ENCODE data around the gene MARVELD1. TPM values are rescaled to one million over a fixed set of nuclear protein-coding genes. Genes with fewer than 3 reads are reported as not detected.

The MARVELD1 gene
- total and polyA plus RNA-seq, 2 of the 13 experiments (the other 11 are each of a cell fraction or from before 2014, with no cell fraction given), result not detected

- no peak for TF ChIP-seq ZBTB1 (CRISPR knock-in tag; IDR thresholded peaks at IDR 0.05; ENCODE audit: borderline replicate concordance)
- TF ChIP-seq SRSF1 (optimal IDR thresholded peaks at IDR 0.05; ENCODE audit: low read depth, low read length), result no peak
- no peak for TF ChIP-seq ZNF34 (CRISPR knock-in tag; IDR thresholded peaks at IDR 0.05; ENCODE audit: borderline replicate concordance)
- TF ChIP-seq ZBTB42 (CRISPR knock-in tag; IDR thresholded peaks at IDR 0.05), result no peak
- no peak for TF ChIP-seq PRPF4 (IDR thresholded peaks at IDR 0.05; ENCODE audit: low read depth, low read length, poor library complexity, severe bottlenecking)
- peak; percentile 97 for TF ChIP-seq ZNF224 (CRISPR knock-in tag; IDR thresholded peaks at IDR 0.05)
- TF ChIP-seq ZSCAN25 (CRISPR knock-in tag; IDR thresholded peaks at IDR 0.05), result no peak
- TF ChIP-seq ZNF615 (CRISPR knock-in tag; IDR thresholded peaks at IDR 0.05; ENCODE audit: borderline replicate concordance), result no peak
- TF ChIP-seq ISL2 (CRISPR knock-in tag; IDR thresholded peaks at IDR 0.05), result no peak
- TF ChIP-seq SPEN (CRISPR knock-in tag; IDR thresholded peaks at IDR 0.05; ENCODE audit: low read depth), result no peak
- no peak for TF ChIP-seq ADNP (CRISPR knock-in tag; IDR thresholded peaks at IDR 0.05)
- TF ChIP-seq GMEB1 (CRISPR knock-in tag; IDR thresholded peaks at IDR 0.05; ENCODE audit: borderline replicate concordance), result no peak
- no peak for TF ChIP-seq ZNF788 (CRISPR knock-in tag; IDR thresholded peaks at IDR 0.05; ENCODE audit: borderline replicate concordance)
- TF ChIP-seq MAFG (CRISPR knock-in tag; IDR thresholded peaks at IDR 0.05), result no peak
- no peak for TF ChIP-seq HDAC2 (CRISPR knock-in tag; IDR thresholded peaks at IDR 0.05)
- TF ChIP-seq HNF1B (CRISPR knock-in tag; IDR thresholded peaks at IDR 0.05), result no peak
Observed at GRCh38 chr10:97736403-97736901, 22.9 kb downstream of the MARVELD1 start (continued).

All from HepG2 (cell line).